HG03108 (cell line): ENCODE data around the gene DNAAF8.
"Not testable (repeated sequence)": the region's sequence is repeated elsewhere in the genome, so short reads cannot be mapped to it uniquely, and the experiment has no call there.

Source experiments
- ATAC-seq: cut with Tn5 transposase; IDR thresholded peaks from one replicate; pipeline ENCODE4 v1.9.1; 2021; ENCODE audit warnings: moderate library complexity; ENCODE audit not compliant: unreplicated experiment

The DNAAF8 gene

DNA sequence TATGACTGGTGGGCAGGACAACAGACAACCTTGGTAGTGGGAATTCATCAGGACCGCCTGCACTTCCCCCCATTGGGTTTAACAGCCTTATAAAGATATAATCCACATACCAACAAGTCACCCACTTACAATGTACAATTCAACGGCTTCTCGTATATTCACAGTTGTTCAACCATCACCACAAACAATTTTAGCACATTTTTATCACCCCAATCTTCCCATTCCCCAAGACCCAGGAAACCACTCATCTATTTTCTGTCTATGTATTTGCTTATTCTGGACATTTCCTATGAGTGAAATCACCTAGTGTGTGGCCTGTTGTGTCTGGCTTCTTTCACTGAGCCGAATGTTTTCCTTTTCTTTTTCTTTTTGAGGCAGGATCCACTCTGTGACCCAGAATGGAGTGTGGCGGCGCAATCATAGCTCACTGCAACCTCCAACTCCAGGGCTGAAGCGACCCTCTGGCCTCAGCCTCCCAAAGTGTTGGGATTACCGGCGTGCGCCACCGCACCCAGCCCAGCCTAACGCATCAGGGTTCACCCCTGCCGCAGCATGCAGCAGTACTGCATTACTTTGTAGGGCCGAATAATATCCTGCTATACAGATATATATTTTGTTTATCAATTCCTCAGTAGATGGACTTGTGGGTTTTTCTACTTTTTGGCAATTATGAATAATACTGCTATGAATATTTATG, 11.1 kb upstream of the DNAAF8 start:
- ATAC-seq, result no peak

DNA sequence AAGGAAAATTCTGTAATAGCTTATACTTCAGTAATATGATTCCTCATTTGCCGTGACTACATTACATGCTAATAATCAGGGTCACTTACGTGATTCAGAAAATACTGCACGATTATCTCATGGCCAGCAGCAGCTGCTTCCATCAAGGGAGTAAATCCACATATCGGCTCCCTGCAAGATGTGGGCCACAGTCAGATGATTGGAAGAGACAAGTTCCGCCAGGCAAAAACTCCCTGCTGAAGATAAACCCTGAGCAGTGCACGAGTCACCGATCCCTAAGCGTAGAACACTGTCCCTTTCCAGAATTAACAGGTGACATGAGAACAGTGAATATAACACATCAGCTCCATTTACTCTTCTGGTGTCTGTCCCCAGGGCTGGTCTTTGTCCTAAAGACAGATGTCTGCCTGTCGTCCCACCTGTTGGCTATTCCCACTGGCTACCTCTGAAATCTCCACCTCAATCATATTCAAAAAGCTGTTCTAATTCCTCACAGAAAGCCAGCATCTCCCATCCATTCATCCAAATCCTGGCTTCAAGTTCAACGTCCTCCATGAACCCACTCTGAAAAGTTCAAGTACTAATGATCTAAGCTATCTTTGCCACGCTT, 9.6 kb upstream of the DNAAF8 start:
- ATAC-seq, result no peak

DNA sequence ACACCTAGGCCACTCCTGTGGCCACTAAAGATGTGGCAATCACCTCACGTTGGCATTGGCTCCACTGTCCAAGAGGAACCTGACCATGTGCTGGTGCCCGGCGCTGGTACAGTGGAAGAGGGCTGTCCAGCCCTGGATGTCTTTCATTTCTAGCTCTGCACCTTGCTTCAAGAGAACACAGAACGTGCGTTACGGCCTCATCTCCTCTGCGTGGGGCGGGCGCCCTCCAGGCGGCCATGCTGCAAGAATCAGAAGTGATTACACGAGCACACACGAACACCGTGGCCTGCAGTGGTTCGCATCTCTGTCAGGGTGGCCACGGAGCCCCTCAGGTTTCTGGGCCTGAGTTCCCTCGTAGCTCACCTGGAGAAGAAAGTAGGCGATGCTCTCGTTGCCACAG, 7.7 kb upstream of the DNAAF8 start:
- ATAC-seq, result no peak

DNA sequence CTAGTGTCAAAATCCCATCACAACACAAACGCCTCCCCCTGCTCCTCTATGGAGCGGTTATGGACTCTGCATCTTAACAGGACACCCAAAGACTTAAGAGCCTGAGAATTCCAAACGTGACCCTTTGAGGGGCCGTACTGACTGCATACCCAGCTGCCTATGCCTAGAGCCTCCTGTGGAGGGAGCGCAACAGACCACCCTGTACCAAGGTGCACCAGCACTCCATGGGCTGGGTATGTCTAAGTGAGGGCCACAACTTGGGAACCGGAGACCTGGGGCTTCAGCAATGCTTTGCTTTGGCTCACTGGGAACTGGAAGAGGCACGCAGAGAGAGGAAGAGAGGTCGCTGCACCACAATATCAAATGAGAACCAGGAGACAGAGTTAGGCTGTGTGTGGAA, 5.7 kb upstream of the DNAAF8 start:
- no peak for ATAC-seq

DNA sequence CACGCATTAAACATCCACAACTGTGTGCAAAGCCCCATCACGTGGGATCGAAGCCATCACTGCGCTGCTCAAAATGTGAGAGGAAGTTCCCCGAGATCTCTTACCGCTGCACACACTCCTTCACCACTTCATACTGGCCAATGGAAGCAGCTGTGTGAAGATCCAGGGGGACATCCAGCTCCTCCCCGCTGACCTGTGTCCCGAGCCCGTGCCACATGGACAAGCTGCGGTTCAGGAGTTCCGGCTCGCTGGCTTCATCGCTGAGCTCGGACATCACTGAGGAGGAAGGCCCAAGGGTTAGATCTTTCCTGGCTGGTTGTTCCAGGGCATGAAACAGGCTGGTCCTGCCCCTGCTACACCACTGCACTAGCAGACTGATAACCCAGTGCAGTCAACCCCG, 4.5 kb upstream of the DNAAF8 start:
- no peak for ATAC-seq

DNA sequence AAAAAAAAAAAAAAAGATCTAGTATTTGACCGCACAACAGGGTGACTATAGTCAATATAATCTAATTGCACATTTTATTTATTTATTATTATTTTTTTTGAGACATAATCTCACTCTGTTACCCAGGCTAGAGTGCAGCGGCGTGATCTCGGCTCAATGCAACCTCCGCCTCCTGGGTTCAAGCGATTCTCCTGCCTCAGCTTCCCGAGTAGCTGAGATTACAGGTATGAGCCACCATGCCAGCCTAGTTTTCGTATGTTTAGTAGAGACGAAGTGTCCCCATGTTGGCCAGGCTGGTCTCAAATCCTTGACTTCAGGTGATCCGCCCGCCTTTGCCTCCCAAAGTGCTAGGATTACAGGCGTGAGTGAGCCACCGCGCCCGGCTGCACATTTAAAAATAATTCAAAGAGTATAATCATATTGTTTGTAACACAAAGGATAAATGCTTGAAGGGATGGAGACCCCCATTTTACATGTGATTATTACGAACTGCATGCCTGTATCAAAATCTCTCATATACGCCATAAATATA, 1.1 kb upstream of the DNAAF8 start:
- no peak for ATAC-seq

DNA sequence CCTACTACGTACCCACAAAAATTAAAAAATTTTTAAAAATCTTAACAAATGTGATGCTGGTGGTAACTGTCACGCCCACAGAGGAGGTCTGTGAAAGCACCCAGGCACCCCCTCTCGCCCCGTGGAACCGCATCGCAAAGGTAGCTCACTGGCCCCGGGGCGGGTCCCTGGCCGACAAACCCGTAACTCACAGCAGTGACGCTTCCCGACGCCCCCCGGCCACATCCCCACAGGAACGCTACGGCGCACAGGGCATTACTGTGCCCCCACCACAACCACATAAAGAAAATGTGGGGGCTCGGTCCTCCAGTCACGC, 632 bp upstream of the DNAAF8 start:
- ATAC-seq, result peak; percentile 4

DNA sequence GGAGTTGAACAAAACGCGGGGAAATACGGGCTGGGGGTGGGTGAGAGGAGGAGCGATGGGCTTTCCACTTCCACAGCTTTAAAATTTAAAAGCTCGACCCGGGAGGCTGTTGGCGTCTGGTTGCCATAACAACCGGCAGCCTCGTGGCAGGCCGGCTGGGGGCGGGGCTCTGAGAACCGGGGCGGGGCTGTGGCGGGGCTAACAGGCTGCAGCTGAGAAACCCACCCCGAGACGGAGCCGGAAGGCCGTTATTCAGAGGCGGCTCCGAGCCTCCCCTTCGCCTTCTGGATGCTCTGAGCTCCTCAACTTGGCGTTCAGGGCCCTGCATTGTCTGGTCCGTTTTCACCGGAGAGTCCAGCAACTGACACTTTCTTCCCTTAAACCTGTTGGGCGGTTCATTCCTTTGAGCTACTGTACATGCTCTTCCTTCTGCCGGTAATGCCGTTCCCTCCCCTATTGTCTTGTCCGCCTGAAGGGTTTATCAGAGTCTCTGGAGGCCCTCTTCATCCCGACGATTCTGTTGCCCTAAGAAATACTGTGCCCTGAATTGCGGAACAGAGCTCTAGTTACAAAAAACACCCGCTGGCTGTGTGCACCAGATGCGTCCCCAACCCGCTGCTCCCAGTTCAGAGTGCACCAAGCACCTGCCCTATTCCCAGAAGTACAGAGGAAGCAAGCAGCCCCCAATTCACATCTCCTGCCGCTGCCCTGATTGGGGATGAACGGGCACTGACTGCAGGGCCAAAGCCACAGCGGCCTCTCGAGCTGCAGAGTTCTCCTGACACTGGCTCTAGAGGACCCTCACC, 596 bp downstream of the DNAAF8 start:
- peak; percentile 47 for ATAC-seq

DNA sequence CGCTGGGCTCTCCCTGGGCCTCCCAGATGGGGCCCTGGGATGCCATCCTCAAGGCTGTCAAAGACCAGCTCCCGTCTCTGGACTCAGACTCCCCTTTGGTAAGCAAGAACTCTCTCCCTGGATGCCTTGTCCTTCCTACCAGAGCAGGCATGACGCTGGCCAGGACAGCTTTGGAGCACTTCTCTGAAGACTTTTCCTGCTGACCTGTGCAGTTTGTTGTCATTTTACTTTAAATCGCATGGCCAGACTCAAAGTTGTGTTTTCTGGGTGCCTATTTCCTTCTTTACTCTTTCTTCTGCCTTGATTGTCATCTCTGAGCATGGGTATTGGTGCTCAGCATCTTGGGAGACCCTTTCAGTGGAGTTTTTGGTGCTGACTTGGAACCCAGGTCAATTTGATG, 2.2 kb downstream of the DNAAF8 start:
- no peak for ATAC-seq

DNA sequence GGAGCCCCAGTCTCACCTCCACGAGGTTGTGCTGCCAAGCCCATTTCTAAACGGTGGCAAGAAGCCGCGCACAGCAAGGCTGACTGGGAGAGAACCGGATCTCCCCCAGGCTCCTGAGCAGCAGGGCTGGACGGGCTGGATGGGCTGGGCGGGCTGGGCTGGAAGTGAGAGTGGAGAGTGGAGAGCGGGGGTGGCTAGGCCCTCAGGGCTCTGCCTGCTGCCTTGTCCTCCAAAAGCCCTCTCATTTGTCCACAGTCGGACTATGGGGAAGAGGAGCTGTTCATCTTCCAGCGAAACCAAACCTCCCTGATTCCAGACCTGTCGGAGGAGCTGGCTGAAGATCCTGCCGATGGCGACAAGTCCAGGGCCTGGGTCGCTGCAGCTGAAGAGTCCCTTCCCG, 3.2 kb downstream of the DNAAF8 start:
- ATAC-seq, result no peak

DNA sequence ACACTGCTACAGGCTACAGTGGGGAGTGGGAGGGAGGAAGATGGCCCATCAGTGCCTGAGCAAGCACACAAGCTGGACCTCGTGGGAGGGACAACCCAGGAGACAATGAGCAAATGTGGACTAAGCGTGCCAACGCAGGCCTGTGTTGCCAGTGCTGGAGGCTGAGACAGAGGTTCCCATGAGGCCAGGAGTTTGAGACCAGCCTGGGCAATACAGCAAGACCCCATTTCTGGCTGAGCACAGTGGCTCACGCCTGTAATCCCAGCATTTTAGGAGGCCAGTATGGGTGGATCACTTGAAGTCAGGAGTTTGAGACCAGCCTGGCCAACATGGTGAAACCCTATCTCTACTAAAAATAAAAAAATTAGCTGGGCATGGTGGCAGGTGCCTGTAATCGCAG, 4.0 kb downstream of the DNAAF8 start:
- ATAC-seq, result not testable (repeated sequence)

DNA sequence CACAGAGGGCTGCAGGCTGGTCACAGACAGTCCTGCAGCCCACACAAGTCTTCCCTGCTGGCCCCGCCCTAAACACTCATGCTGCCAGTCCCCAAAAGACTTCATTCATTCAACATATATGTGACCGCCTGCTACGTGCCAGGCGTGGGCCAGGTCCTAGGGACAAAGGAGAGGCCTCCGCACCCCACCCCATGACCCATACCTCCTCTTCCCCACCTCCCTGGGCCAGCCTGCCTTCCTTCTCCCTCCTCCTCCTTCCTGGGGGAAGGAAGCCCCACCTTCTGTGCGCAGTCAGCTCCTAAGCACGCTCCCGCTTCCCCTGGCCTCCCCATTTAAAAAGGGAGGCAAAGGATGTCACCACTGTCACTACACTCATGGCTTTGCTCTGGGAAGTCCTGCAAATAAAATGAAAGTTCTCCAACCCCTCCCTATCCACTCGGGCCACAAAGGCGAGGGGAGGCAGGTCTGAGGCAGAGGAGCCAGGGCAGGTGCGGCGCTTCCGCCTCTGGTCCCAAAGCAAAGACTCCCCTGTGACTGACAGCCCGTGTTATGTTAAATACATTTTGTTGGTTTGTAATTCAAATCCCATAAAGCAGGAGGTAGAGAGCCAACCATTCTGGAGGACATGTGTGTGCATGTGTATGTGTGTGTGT, 9.0 kb downstream of the DNAAF8 start:
- no peak for ATAC-seq

DNA sequence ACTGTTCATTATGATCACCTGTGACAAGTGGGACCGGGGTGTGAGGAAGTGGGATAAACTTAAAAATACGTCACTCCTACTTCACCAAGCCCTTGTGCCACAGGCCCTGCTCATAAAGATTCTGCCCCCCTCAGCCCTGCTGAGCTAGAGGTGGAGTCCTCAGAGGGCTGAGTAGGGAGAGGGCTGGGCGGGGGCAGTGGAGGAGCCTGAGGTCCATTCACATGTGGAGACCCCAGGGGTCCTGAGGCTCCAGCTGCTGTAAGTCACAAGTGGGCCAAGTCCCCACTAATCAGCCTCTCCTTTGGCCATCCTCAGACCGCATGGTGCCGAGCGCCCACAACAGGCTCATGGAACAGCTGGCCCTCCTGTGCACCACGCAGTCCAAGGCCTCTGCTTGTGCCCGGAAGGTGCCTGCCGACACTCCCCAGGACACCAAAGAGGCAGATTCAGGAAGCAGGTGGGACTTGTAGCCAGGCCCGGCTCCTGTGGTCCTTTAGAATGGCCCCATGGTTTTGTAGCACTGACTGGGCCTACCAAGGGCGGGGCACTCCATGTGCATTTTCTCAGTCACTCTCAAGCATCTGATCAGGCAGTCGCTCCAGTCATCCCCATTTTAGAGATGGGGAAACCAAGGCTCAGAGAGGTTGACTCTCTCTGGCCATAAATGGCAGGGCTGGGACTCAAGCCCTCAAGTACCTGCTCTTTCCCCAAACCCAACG, 10.4 kb downstream of the DNAAF8 start:
- ATAC-seq, result no peak

DNA sequence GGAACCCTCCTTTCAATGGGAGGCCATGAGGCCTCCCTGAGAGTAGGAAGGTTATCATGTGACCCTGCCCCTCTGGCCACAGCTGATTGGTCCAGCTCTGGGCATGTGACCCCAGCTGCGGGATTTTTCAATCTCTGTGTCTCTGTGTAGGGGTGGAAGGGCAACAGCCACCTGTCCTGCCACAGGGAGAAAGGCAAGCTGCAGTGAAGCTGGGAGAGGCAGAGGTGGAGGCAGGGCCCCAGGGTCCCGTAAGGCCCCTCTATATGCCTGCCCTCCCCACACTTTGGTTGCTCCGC, 10.9 kb downstream of the DNAAF8 start:
- no peak for ATAC-seq

DNA sequence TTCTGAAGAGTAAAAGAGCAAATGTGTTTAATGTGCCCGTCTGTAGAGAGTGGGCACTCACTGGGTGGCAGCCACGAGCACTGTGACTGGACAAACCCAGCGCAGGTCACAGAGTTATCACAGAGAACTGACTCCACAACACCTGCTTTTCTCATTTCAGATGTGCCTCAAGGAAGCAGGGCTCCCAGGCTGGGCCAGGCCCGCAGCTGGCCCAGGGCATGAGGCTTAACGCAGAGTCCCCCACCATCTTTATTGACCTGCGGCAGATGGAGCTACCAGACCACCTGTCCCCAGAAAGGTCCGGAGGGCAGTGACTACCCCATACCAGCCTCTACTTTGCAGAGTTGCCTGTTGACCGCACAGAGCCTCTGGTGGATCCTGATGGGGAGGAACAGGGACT, 11.9 kb downstream of the DNAAF8 start:
- no peak for ATAC-seq

DNA sequence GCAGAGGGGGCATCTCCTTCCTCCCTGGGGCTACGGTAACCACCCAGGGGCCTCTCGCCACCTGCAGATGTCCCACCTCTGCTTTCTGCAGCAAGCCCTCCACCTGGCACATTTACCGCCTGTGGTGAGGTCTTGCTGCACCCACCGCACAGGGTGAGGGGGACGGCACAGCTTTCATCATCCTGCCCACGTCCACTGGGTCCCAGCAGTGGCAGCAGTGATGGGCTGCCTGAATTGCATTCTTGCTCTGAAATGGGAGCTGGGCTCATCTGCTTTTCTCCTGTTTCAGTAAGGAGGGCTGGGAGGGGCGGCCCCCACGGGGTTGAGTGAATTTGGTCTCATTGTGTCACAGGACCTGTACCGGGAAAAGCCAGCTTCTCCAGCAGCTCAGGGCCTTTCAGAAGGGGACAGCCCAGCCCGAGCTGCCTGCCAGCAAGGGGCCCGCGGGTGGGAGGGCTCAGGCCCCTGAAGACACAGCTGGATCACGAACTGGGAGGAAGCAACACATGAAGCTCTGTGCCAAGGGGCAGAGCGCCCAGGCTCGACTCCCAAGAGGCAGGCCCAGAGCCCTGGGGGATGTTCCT, 12.7 kb downstream of the DNAAF8 start:
- ATAC-seq, result no peak

DNA sequence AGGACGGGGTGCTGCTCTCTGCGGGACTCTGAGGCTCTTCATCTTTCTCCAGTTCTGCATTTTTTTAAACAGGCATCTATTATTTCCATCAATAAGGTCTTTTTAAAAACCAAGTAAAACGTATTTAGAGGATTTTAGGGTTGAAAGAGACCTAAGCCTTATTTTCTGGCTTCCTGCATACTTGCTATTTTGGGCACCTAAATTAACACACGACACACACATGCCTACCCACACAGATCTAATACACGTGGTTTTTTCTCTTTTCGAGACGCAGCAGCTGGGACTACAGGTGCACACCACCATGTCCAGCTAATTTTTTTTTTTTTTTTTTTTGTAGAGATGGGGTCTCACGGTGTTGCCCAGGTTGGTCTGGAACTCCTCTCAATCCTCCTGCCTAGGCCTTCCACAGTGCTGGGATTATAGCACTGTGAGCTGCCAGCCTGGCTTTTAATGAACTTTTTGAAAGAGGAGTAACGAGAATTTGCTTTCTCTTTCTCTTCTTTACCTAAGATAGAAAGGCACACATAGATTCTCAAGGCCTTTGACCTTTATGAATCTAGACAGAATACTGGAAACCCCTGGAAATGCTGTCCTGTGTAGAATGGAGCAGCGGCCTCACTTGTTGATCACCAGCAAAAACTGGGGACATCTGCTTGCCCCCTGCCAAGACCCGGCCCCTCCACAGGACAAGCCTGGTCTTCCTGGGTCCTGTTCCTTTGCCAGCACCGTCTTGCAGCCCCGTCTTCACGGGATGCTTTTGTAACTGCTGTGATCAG, 13.8 kb downstream of the DNAAF8 start:
- ATAC-seq, result no peak

DNA sequence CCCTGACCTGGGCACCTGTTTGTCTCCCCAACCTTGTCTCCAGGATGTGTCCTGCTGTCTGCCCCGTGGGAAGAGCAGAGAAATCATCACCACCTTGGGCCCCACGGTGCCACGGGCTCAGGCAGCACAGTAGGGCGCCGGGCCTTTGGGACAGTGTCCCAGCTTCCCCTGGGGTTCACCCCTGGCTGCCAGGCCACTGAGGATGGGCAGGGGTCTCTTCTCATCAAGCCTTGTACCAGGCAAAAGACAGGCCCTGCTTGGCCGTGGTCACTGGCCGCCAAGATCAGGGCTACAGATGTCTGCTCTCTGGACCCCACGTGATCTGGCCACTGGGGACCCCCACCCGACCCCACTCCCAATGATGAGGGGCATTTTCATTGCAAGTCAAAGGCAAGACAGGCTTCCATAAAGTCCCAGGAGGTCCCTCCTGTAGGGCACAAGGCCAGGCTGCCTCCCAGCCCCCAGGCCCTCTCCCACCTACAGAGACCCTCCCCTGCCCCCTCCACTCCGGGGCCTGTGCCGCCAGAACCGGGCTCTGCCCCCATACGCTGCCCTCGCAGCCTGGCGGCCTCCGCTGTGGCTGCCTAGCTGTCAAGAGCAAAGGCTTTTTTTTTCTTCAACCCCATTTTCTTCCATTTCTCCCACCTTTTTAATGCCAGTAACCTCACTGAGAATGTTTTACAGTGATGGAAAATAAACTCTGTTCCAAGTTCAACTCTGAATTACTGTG, 14.5 kb downstream of the DNAAF8 start:
- no peak for ATAC-seq

DNA sequence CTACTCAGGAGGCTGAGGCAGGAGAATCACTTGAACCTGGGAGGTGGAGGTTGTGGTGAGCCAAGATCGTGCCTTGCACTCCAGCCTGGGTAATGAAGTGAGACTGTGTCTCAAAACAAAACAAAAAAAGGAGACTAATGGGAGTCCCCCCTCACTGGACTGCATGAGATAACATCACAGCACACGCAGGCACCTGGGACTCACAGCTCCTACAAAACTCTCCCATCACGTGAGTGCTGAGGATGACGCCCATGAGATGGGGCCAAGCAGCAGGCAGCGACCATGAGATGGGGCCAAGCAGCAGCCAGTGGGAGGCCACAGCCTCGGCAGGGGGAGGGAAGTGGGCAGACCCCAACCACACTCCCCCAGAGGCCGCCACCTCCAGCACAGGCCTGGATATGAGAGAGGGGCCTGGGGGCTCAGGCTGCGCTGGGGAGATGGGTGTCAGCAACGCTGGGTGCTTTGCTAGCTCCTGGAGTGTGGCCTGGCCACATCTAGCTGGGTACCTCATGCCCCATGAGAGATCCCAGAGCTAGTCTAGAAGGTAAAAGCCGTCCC, 15.4 kb downstream of the DNAAF8 start:
- no peak for ATAC-seq
